B cell (primary cell): Measurements from ENCODE around the gene RERE. TPM values are rescaled to one million over a fixed set of nuclear protein-coding genes. Genes with fewer than 3 reads are reported as not detected.

Source experiments
- ATAC-seq: fragments of 200-7000 bp; cut with Tn5 transposase; one replicate; pipeline ENCODE4 v1.10.0; 2021; ENCODE audit warnings: low read depth, mild to moderate bottlenecking, moderate number of reproducible peaks, moderate library complexity
- CTCF ChIA-PET: fragments of 350-600 bp; sonication (Branson Sonifier 250); formaldehyde crosslinking; loops from one replicate; lab custom pipeline; 2021; ENCODE audit warnings: antibody characterized with exemption, inconsistent platforms; lab: Charles Lee
- POLR2A ChIA-PET: fragments of 350-600 bp; sonication (Branson Sonifier 250); formaldehyde crosslinking; loops from one replicate; lab custom pipeline; 2021; ENCODE audit warnings: antibody characterized with exemption; lab: Charles Lee
- DNase-seq: peaks from one replicate; pipeline ENCODE4 v3.0.0; 2013
- H2AFZ ChIP-seq: 2 replicates; pipeline ENCODE4 v1.6.1; 2012; ENCODE audit warnings: mild to moderate bottlenecking, low read depth, low read length; ENCODE audit not compliant: insufficient read depth, poor library complexity, severe bottlenecking
- H3K27ac ChIP-seq, 2 donors: 1 replicate in 1 of 2; 2 replicates in 1 of 2; pipeline ENCODE4 v1.5.1; 2012 to 2013; ENCODE audit warnings: low read length in 2 of 2, mild to moderate bottlenecking in 2 of 2, moderate library complexity in 1 of 2
- H3K27me3 ChIP-seq, 4 experiments: fragments of 200-600 bp in 1 of 4; sonication (generic) in 1 of 4; replicated peaks in 1 of 4; 1 replicate in 2 of 4; 2 replicates in 2 of 4; pipeline versions ENCODE4 v1.6.1 to v1.7.0; 2013 to 2016; ENCODE audit warnings: low read length in 3 of 4, mild to moderate bottlenecking in 2 of 4, mixed read lengths in 1 of 4, moderate library complexity in 1 of 4; ENCODE audit not compliant: insufficient read depth in 4 of 4, control insufficient read depth in 3 of 4; ENCODE audit errors: control extremely low read depth in 1 of 4
- H3K36me3 ChIP-seq, 2 experiments: replicated peaks in 1 of 2; 1 replicate in 1 of 2; 2 replicates in 1 of 2; pipeline versions ENCODE4 v1.6.1 to v1.7.1; 2013; ENCODE audit warnings: low read length in 1 of 2; ENCODE audit not compliant: insufficient read depth in 2 of 2, control insufficient read depth in 1 of 2; ENCODE audit errors: control extremely low read depth in 1 of 2, extremely low read depth in 1 of 2
- H3K4me1 ChIP-seq, 2 donors: fragments of 200-600 bp in 1 of 2; sonication (generic) in 1 of 2; 1 replicate in 1 of 2; 2 replicates in 1 of 2; pipeline versions ENCODE4 v1.5.1 to v1.6.1; 2013 to 2017; ENCODE audit warnings: low read length in 2 of 2; ENCODE audit not compliant: control insufficient read depth in 2 of 2, insufficient read depth in 2 of 2
- H3K4me2 ChIP-seq: replicated peaks from 2 replicates; pipeline ENCODE3; 2012; ENCODE audit warnings: mild to moderate bottlenecking, low read depth, low read length; ENCODE audit not compliant: poor library complexity, severe bottlenecking
- H3K4me3 ChIP-seq, 5 experiments: fragments of 200-600 bp in 1 of 5; sonication (generic) in 1 of 5; 1 replicate in 3 of 5; 2 replicates in 2 of 5; pipeline versions ENCODE4 v1.5.1 to v1.7.0; 2011 to 2016; ENCODE audit warnings: low read length in 4 of 5, mild to moderate bottlenecking in 4 of 5, low read depth in 2 of 5, control low read depth in 1 of 5, moderate library complexity in 1 of 5; ENCODE audit not compliant: insufficient read depth in 1 of 5; ENCODE audit errors: control extremely low read depth in 1 of 5, extremely low read depth in 1 of 5
- H3K79me2 ChIP-seq: fragments of 200-600 bp; sonication (generic); one replicate; pipeline ENCODE4 v1.6.0; 2016; ENCODE audit warnings: low read length; ENCODE audit not compliant: control insufficient read depth, insufficient read depth
- H3K9ac ChIP-seq: fragments of 200-600 bp; sonication (generic); 2 replicates; pipeline ENCODE4 v1.6.1; 2017; ENCODE audit warnings: mild to moderate bottlenecking, low read length, moderate library complexity
- H3K9me3 ChIP-seq, 3 donors: one replicate each; pipeline versions ENCODE4 v1.6.1 to v1.7.1; 2013; ENCODE audit warnings: low read length in 2 of 3; ENCODE audit not compliant: control insufficient read depth in 2 of 3, insufficient read depth in 1 of 3; ENCODE audit errors: control extremely low read depth in 1 of 3
- H4K20me1 ChIP-seq: 2 replicates; pipeline ENCODE4 v1.6.0; 2012; ENCODE audit warnings: mild to moderate bottlenecking, low read length; ENCODE audit not compliant: insufficient read depth, control insufficient read depth, poor library complexity, severe bottlenecking
- H3K27ac Mint-ChIP-seq: one replicate; pipeline ENCODE4 v1.8.0; 2021; ENCODE audit warnings: mixed read lengths
- H3K27me3 Mint-ChIP-seq: one replicate; pipeline ENCODE4 v1.8.0; 2021; ENCODE audit warnings: mixed read lengths
- H3K4me1 Mint-ChIP-seq: one replicate; pipeline ENCODE4 v1.8.0; 2021; ENCODE audit warnings: mixed read lengths
- H3K4me3 Mint-ChIP-seq: one replicate; pipeline ENCODE4 v1.8.0; 2021; ENCODE audit warnings: mixed read lengths
- H3K9me3 Mint-ChIP-seq: one replicate; pipeline ENCODE4 v1.8.0; 2022; ENCODE audit warnings: mixed read lengths; ENCODE audit not compliant: insufficient read depth
- CTCF ChIP-seq: fragments of 200-600 bp; IDR thresholded peaks from one replicate; pipeline ENCODE4 v1.8.0; 2022; ENCODE audit warnings: antibody characterized with exemption, mild to moderate bottlenecking
- EZH2 ChIP-seq: IDR thresholded peaks from 2 replicates; pipeline ENCODE4 v1.6.1; 2012; ENCODE audit warnings: borderline replicate concordance, low read depth, mild to moderate bottlenecking, moderate library complexity, low read length; ENCODE audit not compliant: insufficient read depth, poor library complexity, severe bottlenecking
- WGBS: methylation state at CpG from one replicate; pipeline ENCODE4 v1.1.5; 2013; ENCODE audit warnings: missing lambda C conversion rate; ENCODE audit not compliant: insufficient coverage; 5-methylcytosine and 5-hydroxymethylcytosine counted together
- intact Hi-C: fragments of 100-400 bp; cut with micrococcal nuclease; formaldehyde crosslinking; loops from one replicate; pipeline ENCODE4 v1.10.0; 2022
- polyA plus RNA-seq: library from polyadenylated mRNA; depleted of rRNA; stranded (reverse); fragments of >200 nt; gene quantifications from 2 replicates; pipeline ENCODE4 v1.2.3, GENCODE V29; 2012
- total RNA-seq, 2 donors: library from RNA; stranded (reverse); fragments of 120-200 nt in 1 of 2; gene quantifications; 1 replicate in 1 of 2; 2 replicates in 1 of 2; pipeline versions ENCODE4 v1.2.3 to v1.2.4, GENCODE V29; 2013 to 2022

The RERE gene
- total and polyA plus RNA-seq, 2 donors (not counting 1 experiment from before 2014, with no cell fraction given): 27.3 to 132 TPM

DNA sequence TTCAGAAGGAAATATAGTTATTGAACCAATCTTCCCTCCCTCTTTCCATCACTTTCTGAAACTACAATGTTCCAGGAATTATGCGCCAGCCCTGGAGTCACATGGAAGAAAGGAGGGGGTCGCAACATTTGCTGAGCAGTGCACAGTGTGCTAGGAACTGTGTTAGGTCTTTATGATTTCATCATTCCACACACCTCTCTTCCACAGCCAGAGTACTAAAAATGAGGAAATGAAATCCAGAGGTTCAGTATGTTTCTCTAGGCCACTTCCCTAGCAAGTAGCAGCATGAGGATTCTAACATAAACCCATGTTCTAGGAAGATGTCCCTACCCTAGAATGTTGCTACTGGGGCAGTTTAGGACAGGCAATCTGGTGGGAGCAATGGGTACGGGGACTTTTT lies 341.4 kb downstream of the RERE start:
- peaks cover 49% of the 10 kb centered on the region for H3K4me1 Mint-ChIP-seq
- CTCF ChIA-PET: no interaction called here
- WGBS: 100% methylated on average over 1 of the region's 3 CpGs

DNA sequence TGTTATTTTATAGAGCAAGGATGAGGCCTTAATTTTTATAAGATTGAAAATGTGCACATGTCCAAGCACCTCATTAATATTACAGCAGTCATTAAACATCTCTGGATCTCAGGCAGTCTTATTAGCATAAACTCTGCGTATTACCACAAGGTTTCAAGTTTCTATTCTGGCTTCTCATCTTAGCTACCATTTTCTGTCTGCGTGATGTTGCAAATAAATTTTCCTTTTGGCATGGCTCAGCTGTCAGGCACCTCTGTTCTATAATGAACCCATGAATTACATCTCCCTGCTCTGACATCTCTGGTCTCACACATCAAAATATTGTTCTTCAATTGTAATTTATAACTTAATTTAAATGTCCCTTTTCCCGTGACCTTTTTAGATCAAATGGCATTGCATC lies 343.1 kb downstream of the RERE start:
- H3K9me3 ChIP-seq: no peaks in the 10 kb centered on the region
- CTCF ChIA-PET: interaction anchor here (1.2 kb wide), 1 partner anchor 375 kb away, joined by 5 read pairs; no protein-coding TSS in a partner anchor
- H3K27ac ChIP-seq: no peak overlapping the region
- no peak overlapping the region for H3K9ac ChIP-seq
- H2AFZ ChIP-seq: no peak overlapping the region
- H3K27me3 ChIP-seq: no peaks in the 10 kb centered on the region
- no peak overlapping the region for H3K4me2 ChIP-seq
- H3K4me3 ChIP-seq: no peak overlapping the region
- no peaks in the 10 kb centered on the region for H3K27me3 Mint-ChIP-seq
- peaks cover 20 to 22% of the 10 kb centered on the region in 2 donors for H3K4me1 ChIP-seq
- no peak for TF ChIP-seq EZH2
- TF ChIP-seq CTCF: no peak
- intact Hi-C loops: loop anchor here (10.0 kb wide), 1 partner anchor 50 kb away; no protein-coding TSS in a partner anchor
- no peak for ATAC-seq
- DNase-seq: no peak
- no peaks in the 10 kb centered on the region for H3K9me3 Mint-ChIP-seq
- H4K20me1 ChIP-seq: peaks cover 22% of the 10 kb centered on the region
- no peak overlapping the region for H3K4me3 Mint-ChIP-seq
- peaks cover 66% of the 10 kb centered on the region for H3K79me2 ChIP-seq
- POLR2A ChIA-PET: no interaction called here
- WGBS: 96% methylated on average over 2 of the region's 3 CpGs
- H3K36me3 ChIP-seq: peaks cover 0 to 2% of the 10 kb centered on the region in 2 experiments
- H3K4me1 Mint-ChIP-seq: peaks cover 48% of the 10 kb centered on the region
- no peak overlapping the region for H3K27ac Mint-ChIP-seq

More for the DNA sequence above, 341.4 kb downstream of the RERE start:
- peaks cover 0 to 2% of the 10 kb centered on the region in 2 experiments for H3K36me3 ChIP-seq
- peaks cover 20 to 22% of the 10 kb centered on the region in 2 donors for H3K4me1 ChIP-seq
- no peak overlapping the region for H3K27ac Mint-ChIP-seq
- no peak for ATAC-seq
- peaks cover 22% of the 10 kb centered on the region for H4K20me1 ChIP-seq
- no peak overlapping the region for H3K4me2 ChIP-seq
- no peak overlapping the region for H3K4me3 ChIP-seq
- H3K27ac ChIP-seq: peak overlapping the region in 1 of 2 donors; percentile 5
- no peak overlapping the region for H3K4me3 Mint-ChIP-seq
- no peaks in the 10 kb centered on the region for H3K27me3 Mint-ChIP-seq
- H3K9me3 Mint-ChIP-seq: no peaks in the 10 kb centered on the region
- POLR2A ChIA-PET: no interaction called here
- H2AFZ ChIP-seq: no peak overlapping the region
- H3K79me2 ChIP-seq: peaks cover 69% of the 10 kb centered on the region
- TF ChIP-seq CTCF (no peak), EZH2 (no peak)
- no peaks in the 10 kb centered on the region for H3K27me3 ChIP-seq
- no peaks in the 10 kb centered on the region for H3K9me3 ChIP-seq
- no peak overlapping the region for H3K9ac ChIP-seq
- intact Hi-C loops: loop anchor here (10.0 kb wide), 1 partner anchor 49 kb away; no protein-coding TSS in a partner anchor
- no peak for DNase-seq
